IMR-90 (cell line): ENCODE results near the gene PCGF3. TPM values are rescaled to one million over a fixed set of nuclear protein-coding genes. Genes with fewer than 3 reads are reported as not detected.

ENCODE experiments used
- ATAC-seq: fragments of 200-7000 bp; cut with Tn5 transposase; 2 replicates; pipeline ENCODE4 v1.9.1; 2020; ENCODE audit warnings: low read depth, mild to moderate bottlenecking, moderate library complexity
- BruUV-seq: library from RNA; stranded (reverse); fragments of 400-500 nt; replicated peaks from 2 replicates; lab custom pipeline; 2021; lab: Mats Ljungman, UMichigan
- CTCF ChIA-PET: fragments of 300-600 bp; formaldehyde crosslinking; extraction: SDS; loops from one replicate; lab custom pipeline; 2021; ENCODE audit warnings: antibody characterized with exemption; lab: Yijun Ruan, JAX
- POLR2A ChIA-PET: fragments of 300-600 bp; sonication (Branson Sonifier 250); formaldehyde crosslinking; loops from one replicate; lab custom pipeline; 2022; ENCODE audit warnings: antibody characterized with exemption; ENCODE audit not compliant: unreplicated experiment; lab: Charles Lee
- DNase-seq: peaks from one replicate; pipeline ENCODE4 v3.0.0; 2013
- H2AFZ ChIP-seq: replicated peaks from 2 replicates; pipeline ENCODE3; 2013; ENCODE audit warnings: low read length, mild to moderate bottlenecking; ENCODE audit not compliant: poor library complexity
- H2AK5ac ChIP-seq: 2 replicates; pipeline ENCODE4 v1.6.1; 2013; ENCODE audit warnings: low read depth, low read length, inconsistent platforms
- H2AK9ac ChIP-seq: replicated peaks from 2 replicates; pipeline ENCODE3; 2013; ENCODE audit warnings: mild to moderate bottlenecking, low read depth, low read length, moderate library complexity; ENCODE audit not compliant: poor library complexity
- H2BK120ac ChIP-seq: 2 replicates; pipeline ENCODE4 v1.6.1; 2013; ENCODE audit warnings: low read depth, low read length, inconsistent platforms
- H2BK15ac ChIP-seq: 3 replicates; pipeline ENCODE4 v1.6.1; 2013; ENCODE audit warnings: low read depth, low read length, inconsistent platforms
- H2BK20ac ChIP-seq: 2 replicates; pipeline ENCODE4 v1.6.1; 2013; ENCODE audit warnings: low read depth, mild to moderate bottlenecking, inconsistent platforms, low read length, moderate library complexity
- H2BK5ac ChIP-seq: 2 replicates; pipeline ENCODE4 v1.6.1; 2013; ENCODE audit warnings: mild to moderate bottlenecking, low read depth, low read length, inconsistent platforms; ENCODE audit not compliant: poor library complexity, severe bottlenecking
- H3K14ac ChIP-seq: replicated peaks from 2 replicates; pipeline ENCODE4 v1.6.1; 2013; ENCODE audit warnings: low read depth, low read length, inconsistent platforms
- H3K18ac ChIP-seq: 2 replicates; pipeline ENCODE4 v1.6.1; 2013; ENCODE audit warnings: low read depth, low read length, control low read depth
- H3K23ac ChIP-seq: 2 replicates; pipeline ENCODE4 v1.6.1; 2013; ENCODE audit warnings: low read depth, low read length, inconsistent platforms
- H3K27ac ChIP-seq: 2 replicates; pipeline ENCODE4 v1.5.1; 2013; ENCODE audit warnings: mild to moderate bottlenecking, control low read depth, low read length; ENCODE audit not compliant: insufficient read depth
- H3K27me3 ChIP-seq: 2 replicates; pipeline ENCODE4 v1.6.1; 2013; ENCODE audit warnings: low read length; ENCODE audit not compliant: control insufficient read depth, insufficient read depth
- H3K36me3 ChIP-seq: 2 replicates; pipeline ENCODE4 v1.6.1; 2013; ENCODE audit warnings: low read length, mixed read lengths; ENCODE audit not compliant: control insufficient read depth, insufficient read depth
- H3K4ac ChIP-seq: 2 replicates; pipeline ENCODE4 v1.6.1; 2013; ENCODE audit warnings: low read depth, low read length, inconsistent platforms
- H3K4me1 ChIP-seq: 2 replicates; pipeline ENCODE4 v1.6.1; 2013; ENCODE audit warnings: low read length, mixed read lengths; ENCODE audit not compliant: control insufficient read depth, insufficient read depth
- H3K4me2 ChIP-seq: 2 replicates; pipeline ENCODE4 v1.6.1; 2013; ENCODE audit warnings: low read depth, mild to moderate bottlenecking, control low read depth, low read length, moderate library complexity
- H3K4me3 ChIP-seq: 2 replicates; pipeline ENCODE4 v1.5.1; 2013; ENCODE audit warnings: low read depth, mild to moderate bottlenecking, control low read depth, low read length, moderate library complexity; ENCODE audit not compliant: insufficient read depth
- H3K56ac ChIP-seq: 2 replicates; pipeline ENCODE4 v1.6.1; 2013; ENCODE audit warnings: low read length, inconsistent platforms; ENCODE audit not compliant: insufficient read depth; ENCODE audit errors: extremely low read depth
- H3K79me1 ChIP-seq, 2 experiments: 2 replicates each; pipeline ENCODE4 v1.6.1; 2013; ENCODE audit warnings: low read length in 2 of 2, inconsistent platforms in 1 of 2, low read depth in 1 of 2
- H3K9ac ChIP-seq: 2 replicates; pipeline ENCODE4 v1.6.1; 2013; ENCODE audit warnings: low read depth, low read length, control low read depth
- H3K9me1 ChIP-seq: 2 replicates; pipeline ENCODE4 v1.6.1; 2013; ENCODE audit warnings: low read length, inconsistent platforms; ENCODE audit not compliant: insufficient read depth
- H3K9me3 ChIP-seq: 2 replicates; pipeline ENCODE4 v1.6.1; 2013; ENCODE audit warnings: low read length; ENCODE audit not compliant: control insufficient read depth, insufficient read depth
- H4K20me1 ChIP-seq: 2 replicates; pipeline ENCODE4 v1.6.1; 2013; ENCODE audit warnings: low read length, inconsistent platforms; ENCODE audit not compliant: insufficient read depth
- H4K5ac ChIP-seq: 2 replicates; pipeline ENCODE4 v1.6.1; 2013; ENCODE audit warnings: mild to moderate bottlenecking, low read depth, low read length, control low read depth
- H4K8ac ChIP-seq, 2 experiments: 2 replicates each; pipeline ENCODE4 v1.6.1; 2013; ENCODE audit warnings: low read depth in 2 of 2, low read length in 2 of 2, control low read depth in 1 of 2, inconsistent platforms in 1 of 2
- H4K91ac ChIP-seq: 2 replicates; pipeline ENCODE4 v1.6.1; 2013; ENCODE audit warnings: low read depth, low read length, inconsistent platforms; ENCODE audit not compliant: insufficient read depth
- BHLHE40 ChIP-seq: fragments of 150-350 bp; IDR thresholded peaks from 2 replicates; pipeline ENCODE4 v1.6.1; 2016; ENCODE audit warnings: mild to moderate bottlenecking, low read depth, low read length
- CHD1 ChIP-seq: IDR thresholded peaks from 2 replicates; pipeline ENCODE4 v1.6.1; 2012; ENCODE audit warnings: low read depth, low read length, improper control_type of control experiment
- FOS ChIP-seq: fragments of 150-350 bp; IDR thresholded peaks from 2 replicates; pipeline ENCODE4 v1.6.1; 2016; ENCODE audit warnings: low read depth, low read length
- MAFK ChIP-seq: IDR thresholded peaks from 2 replicates; pipeline ENCODE4 v1.6.1; 2012; ENCODE audit warnings: low read depth, low read length, improper control_type of control experiment
- MXI1 ChIP-seq: IDR thresholded peaks from 2 replicates; pipeline ENCODE4 v1.6.1; 2012; ENCODE audit warnings: low read depth, mild to moderate bottlenecking, low read length, moderate library complexity, borderline replicate concordance
- NFE2L2 ChIP-seq: fragments of 150-350 bp; IDR thresholded peaks from 2 replicates; pipeline ENCODE4 v1.6.1; 2016; ENCODE audit warnings: low read depth, mild to moderate bottlenecking, low read length
- RAD21 ChIP-seq: IDR thresholded peaks from 2 replicates; pipeline ENCODE4 v1.6.1; 2012; ENCODE audit warnings: low read length, improper control_type of control experiment
- RCOR1 ChIP-seq: IDR thresholded peaks from 2 replicates; pipeline ENCODE4 v1.6.1; 2012; ENCODE audit warnings: mild to moderate bottlenecking, low read length, improper control_type of control experiment; ENCODE audit not compliant: insufficient replicate concordance
- SMC3 ChIP-seq: fragments of 150-350 bp; IDR thresholded peaks from 2 replicates; pipeline ENCODE4 v1.6.1; 2016; ENCODE audit warnings: low read depth, mild to moderate bottlenecking, antibody characterized with exemption, low read length, moderate library complexity
- WGBS, 2 experiments: methylation state at CpG; one replicate each; pipeline versions ENCODE4 v1.1.5 to v1.1.7; 2013; ENCODE audit warnings: missing lambda C conversion rate in 2 of 2; ENCODE audit not compliant: insufficient read length in 1 of 2; ENCODE audit errors: extremely low coverage in 2 of 2; 5-methylcytosine and 5-hydroxymethylcytosine counted together
- dilution Hi-C: fragments of 300-500 bp; cut with HindIII; formaldehyde crosslinking; loops from one replicate; pipeline ENCODE4 v1.14.3; 2018; ENCODE audit warnings: low sequenced_read_pairs; ENCODE audit not compliant: unreplicated experiment
- in situ Hi-C: fragments of 300-500 bp; cut with MboI; formaldehyde crosslinking; loops from 3 replicates; pipeline ENCODE4 v1.14.3; 2019; ENCODE audit warnings: low sequenced_read_pairs, inconsistent platforms, mixed read lengths
- intact Hi-C: fragments of 100-400 bp; cut with micrococcal nuclease; formaldehyde crosslinking; loops from 2 replicates; pipeline ENCODE4 v1.10.0; 2022
- polyA plus RNA-seq, 3 experiments: library from polyadenylated mRNA; depleted of rRNA; stranded (reverse); fragments of >200 nt; gene quantifications; 2 replicates each; pipeline ENCODE4 v1.2.3, GENCODE V29; 2012; ENCODE audit warnings: low replicate concordance in 1 of 3
- total RNA-seq: library from RNA; depleted of rRNA; stranded (reverse); fragments of >200 nt; gene quantifications from 2 replicates; pipeline ENCODE4 v1.2.3, GENCODE V29; 2012
- TF ChIP-seq, protein P1 (sequence below): fragments of 150-350 bp; IDR thresholded peaks from 2 replicates; pipeline ENCODE4 v1.6.1; 2016; ENCODE audit warnings: low read depth, mild to moderate bottlenecking, low read length, moderate library complexity, borderline replicate concordance
- TF ChIP-seq, protein P2 (sequence below): conservative IDR thresholded peaks from 2 replicates; pipeline ENCODE4 v1.5.1; 2012; ENCODE audit warnings: mild to moderate bottlenecking, low read depth, low read length, improper control_type of control experiment
- TF ChIP-seq, protein P3 (sequence below): fragments of 150-350 bp; IDR thresholded peaks from 2 replicates; pipeline ENCODE4 v1.6.1; 2017; ENCODE audit warnings: mild to moderate bottlenecking, antibody characterized with exemption, low read length, low read depth

PCGF3 gene
- total and polyA plus RNA-seq, 2 of the 4 experiments (the other 2 are of a cell fraction), result 40.0 to 55.3 TPM

DNA sequence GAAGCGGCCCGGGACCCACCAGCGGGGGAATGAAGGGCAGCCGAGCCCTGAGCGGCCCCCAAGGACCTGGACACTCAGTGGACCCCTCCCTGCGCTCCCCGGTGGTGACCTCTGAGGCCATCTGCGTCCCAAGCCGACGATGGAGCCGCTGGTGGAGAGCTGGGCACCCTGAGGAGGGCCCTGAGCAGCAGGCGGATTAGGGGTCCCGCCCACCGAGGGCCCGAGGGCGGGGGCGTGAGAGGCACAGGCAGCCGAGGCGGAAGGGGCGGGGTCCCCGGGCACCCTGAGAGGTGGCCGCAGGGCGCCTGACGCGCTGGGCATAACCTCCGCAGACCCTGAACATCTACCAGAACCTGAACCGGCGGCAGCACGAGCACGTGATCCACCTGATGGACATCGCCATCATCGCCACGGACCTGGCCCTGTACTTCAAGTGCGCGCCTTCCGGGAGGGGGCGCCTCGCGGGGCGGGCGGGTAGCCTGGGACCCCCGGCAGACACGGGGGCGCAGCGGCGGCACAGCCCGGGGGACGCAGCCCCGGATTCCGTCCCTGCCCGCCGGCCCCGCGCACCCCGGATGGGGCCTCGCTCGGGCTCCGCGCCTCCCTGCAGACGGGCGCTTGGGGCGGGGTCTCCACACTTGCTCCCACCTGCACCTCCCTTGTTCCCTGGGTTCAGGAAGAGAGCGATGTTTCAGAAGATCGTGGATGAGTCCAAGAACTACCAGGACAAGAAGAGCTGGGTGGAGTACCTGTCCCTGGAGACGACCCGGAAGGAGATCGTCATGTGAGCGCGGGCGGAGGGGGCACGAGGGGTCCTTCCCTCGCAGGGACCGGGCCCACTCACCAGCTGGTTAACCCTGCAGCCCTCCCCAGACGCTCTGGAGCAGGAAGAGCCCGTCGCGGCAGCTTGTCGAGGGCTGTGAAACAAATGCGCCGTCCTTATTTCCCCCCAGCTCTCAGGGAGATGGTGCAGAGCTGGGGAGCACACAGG, 41.9 kb upstream of the PCGF3 start:
- H2AK5ac ChIP-seq, result no peak overlapping the region
- 9% methylated on average over 23 of the region's 80 CpGs; no CpG with 5 or more reads in 1 of the 2 experiments for WGBS, 2 experiments
- no peak overlapping the region for H2BK20ac ChIP-seq
- in situ Hi-C loops, result no loop called here
- no peaks in the 10 kb centered on the region for H4K20me1 ChIP-seq
- no peak overlapping the region for H3K9ac ChIP-seq
- H3K9me3 ChIP-seq, result peaks cover 11% of the 10 kb centered on the region
- TF ChIP-seq BHLHE40 (no peak), MXI1 (no peak), SMC3 (no peak), MAFK (no peak), FOS (no peak), RCOR1 (no peak), RAD21 (no peak), NFE2L2 (no peak), CHD1 (no peak)
- TF ChIP-seq, protein P1, sequence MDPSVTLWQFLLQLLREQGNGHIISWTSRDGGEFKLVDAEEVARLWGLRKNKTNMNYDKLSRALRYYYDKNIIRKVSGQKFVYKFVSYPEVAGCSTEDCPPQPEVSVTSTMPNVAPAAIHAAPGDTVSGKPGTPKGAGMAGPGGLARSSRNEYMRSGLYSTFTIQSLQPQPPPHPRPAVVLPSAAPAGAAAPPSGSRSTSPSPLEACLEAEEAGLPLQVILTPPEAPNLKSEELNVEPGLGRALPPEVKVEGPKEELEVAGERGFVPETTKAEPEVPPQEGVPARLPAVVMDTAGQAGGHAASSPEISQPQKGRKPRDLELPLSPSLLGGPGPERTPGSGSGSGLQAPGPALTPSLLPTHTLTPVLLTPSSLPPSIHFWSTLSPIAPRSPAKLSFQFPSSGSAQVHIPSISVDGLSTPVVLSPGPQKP, result no peak
- TF ChIP-seq, protein P2, sequence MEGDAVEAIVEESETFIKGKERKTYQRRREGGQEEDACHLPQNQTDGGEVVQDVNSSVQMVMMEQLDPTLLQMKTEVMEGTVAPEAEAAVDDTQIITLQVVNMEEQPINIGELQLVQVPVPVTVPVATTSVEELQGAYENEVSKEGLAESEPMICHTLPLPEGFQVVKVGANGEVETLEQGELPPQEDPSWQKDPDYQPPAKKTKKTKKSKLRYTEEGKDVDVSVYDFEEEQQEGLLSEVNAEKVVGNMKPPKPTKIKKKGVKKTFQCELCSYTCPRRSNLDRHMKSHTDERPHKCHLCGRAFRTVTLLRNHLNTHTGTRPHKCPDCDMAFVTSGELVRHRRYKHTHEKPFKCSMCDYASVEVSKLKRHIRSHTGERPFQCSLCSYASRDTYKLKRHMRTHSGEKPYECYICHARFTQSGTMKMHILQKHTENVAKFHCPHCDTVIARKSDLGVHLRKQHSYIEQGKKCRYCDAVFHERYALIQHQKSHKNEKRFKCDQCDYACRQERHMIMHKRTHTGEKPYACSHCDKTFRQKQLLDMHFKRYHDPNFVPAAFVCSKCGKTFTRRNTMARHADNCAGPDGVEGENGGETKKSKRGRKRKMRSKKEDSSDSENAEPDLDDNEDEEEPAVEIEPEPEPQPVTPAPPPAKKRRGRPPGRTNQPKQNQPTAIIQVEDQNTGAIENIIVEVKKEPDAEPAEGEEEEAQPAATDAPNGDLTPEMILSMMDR, result no peak
- TF ChIP-seq, protein P3, sequence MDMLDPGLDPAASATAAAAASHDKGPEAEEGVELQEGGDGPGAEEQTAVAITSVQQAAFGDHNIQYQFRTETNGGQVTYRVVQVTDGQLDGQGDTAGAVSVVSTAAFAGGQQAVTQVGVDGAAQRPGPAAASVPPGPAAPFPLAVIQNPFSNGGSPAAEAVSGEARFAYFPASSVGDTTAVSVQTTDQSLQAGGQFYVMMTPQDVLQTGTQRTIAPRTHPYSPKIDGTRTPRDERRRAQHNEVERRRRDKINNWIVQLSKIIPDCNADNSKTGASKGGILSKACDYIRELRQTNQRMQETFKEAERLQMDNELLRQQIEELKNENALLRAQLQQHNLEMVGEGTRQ, result no peak
- no peak overlapping the region for H3K14ac ChIP-seq
- H2BK120ac ChIP-seq, result no peak overlapping the region
- H3K23ac ChIP-seq, result no peak overlapping the region
- intact Hi-C loops, result no loop called here
- no peak overlapping the region for H3K18ac ChIP-seq
- no TSS peak for BruUV-seq
- dilution Hi-C loops, result no loop called here
- no peaks in the 10 kb centered on the region for H3K9me1 ChIP-seq
- DNase-seq (no peak), ATAC-seq (no peak; the same call in 1 of the 2 replicates)
- no peaks in the 10 kb centered on the region for H3K79me1 ChIP-seq
- H4K91ac ChIP-seq, result no peak overlapping the region
- peak overlapping the region; percentile 40 for H3K4me3 ChIP-seq
- peak overlapping the region; percentile 78 for H2AFZ ChIP-seq
- no peak overlapping the region for H3K4ac ChIP-seq
- POLR2A ChIA-PET, result no interaction called here
- peaks cover 4% of the 10 kb centered on the region; the same call in 1 of the 2 replicates for H3K27me3 ChIP-seq
- no peak overlapping the region for H3K56ac ChIP-seq
- peak overlapping the region; percentile 50 for H2AK9ac ChIP-seq
- no peak overlapping the region for H3K27ac ChIP-seq
- H3K4me1 ChIP-seq, result no peaks in the 10 kb centered on the region
- CTCF ChIA-PET, result no interaction called here
- no peak overlapping the region for H2BK5ac ChIP-seq
- H4K8ac ChIP-seq, result 0 out of 4 replicates have a peak overlapping the region, but pooled peaks of 1 of the 2 experiments have one; percentile 25
- H2BK15ac ChIP-seq, result no peak overlapping the region
- H4K5ac ChIP-seq, result no peak overlapping the region; the same call in 1 of the 2 replicates
- no peaks in the 10 kb centered on the region for H3K36me3 ChIP-seq
- peak overlapping the region; percentile 77; the same call in 1 of the 2 replicates for H3K4me2 ChIP-seq
